Endothelial cell of umbilical vein (primary cell): ENCODE measurements around the gene HAVCR1.

Experiments used
- EZH2 ChIP-seq: IDR thresholded peaks from 2 replicates; pipeline ENCODE4 v1.6.1; 2012; ENCODE audit warnings: borderline replicate concordance, low read depth, mild to moderate bottlenecking, moderate library complexity, low read length, inconsistent platforms; ENCODE audit not compliant: severe bottlenecking
- GATA2 ChIP-seq: IDR thresholded peaks from 2 replicates; pipeline ENCODE4 v1.7.0; 2011; ENCODE audit warnings: low read depth, mild to moderate bottlenecking, moderate library complexity, mixed read lengths, low read length; ENCODE audit not compliant: insufficient read length, insufficient read depth
- JUN ChIP-seq: IDR thresholded peaks from 2 replicates; pipeline ENCODE4 v1.6.1; 2011; ENCODE audit warnings: borderline replicate concordance, low read depth; ENCODE audit not compliant: insufficient read length, insufficient read depth
- MAX ChIP-seq: IDR thresholded peaks from 2 replicates; pipeline ENCODE4 v1.6.1; 2011; ENCODE audit not compliant: insufficient read depth, insufficient read length
- MYC ChIP-seq: IDR thresholded peaks from one replicate; pipeline ENCODE4 v1.6.1; 2011; ENCODE audit warnings: mild to moderate bottlenecking, low read depth, low read length
- POLR2A ChIP-seq: IDR thresholded peaks from 2 replicates; pipeline ENCODE4 v1.6.1; 2012; ENCODE audit warnings: low read depth, mild to moderate bottlenecking, control low read depth, low read length
- POLR2AphosphoS5 ChIP-seq: IDR thresholded peaks from 2 replicates; pipeline ENCODE4 v1.6.1; 2012; ENCODE audit warnings: low read depth, mild to moderate bottlenecking, control low read depth, low read length, moderate library complexity; ENCODE audit not compliant: insufficient read depth
- TF ChIP-seq, protein P1 (sequence below), 2 donors: IDR thresholded peaks; 1 replicate in 1 of 2; 2 replicates in 1 of 2; pipeline ENCODE4 v1.5.1; 2011; ENCODE audit warnings: low read length in 2 of 2, mild to moderate bottlenecking in 2 of 2, moderate library complexity in 2 of 2, control low read depth in 1 of 2, inconsistent platforms in 1 of 2, low read depth in 1 of 2; ENCODE audit not compliant: insufficient read depth in 1 of 2; ENCODE audit errors: extremely low read depth in 1 of 2

DNA sequence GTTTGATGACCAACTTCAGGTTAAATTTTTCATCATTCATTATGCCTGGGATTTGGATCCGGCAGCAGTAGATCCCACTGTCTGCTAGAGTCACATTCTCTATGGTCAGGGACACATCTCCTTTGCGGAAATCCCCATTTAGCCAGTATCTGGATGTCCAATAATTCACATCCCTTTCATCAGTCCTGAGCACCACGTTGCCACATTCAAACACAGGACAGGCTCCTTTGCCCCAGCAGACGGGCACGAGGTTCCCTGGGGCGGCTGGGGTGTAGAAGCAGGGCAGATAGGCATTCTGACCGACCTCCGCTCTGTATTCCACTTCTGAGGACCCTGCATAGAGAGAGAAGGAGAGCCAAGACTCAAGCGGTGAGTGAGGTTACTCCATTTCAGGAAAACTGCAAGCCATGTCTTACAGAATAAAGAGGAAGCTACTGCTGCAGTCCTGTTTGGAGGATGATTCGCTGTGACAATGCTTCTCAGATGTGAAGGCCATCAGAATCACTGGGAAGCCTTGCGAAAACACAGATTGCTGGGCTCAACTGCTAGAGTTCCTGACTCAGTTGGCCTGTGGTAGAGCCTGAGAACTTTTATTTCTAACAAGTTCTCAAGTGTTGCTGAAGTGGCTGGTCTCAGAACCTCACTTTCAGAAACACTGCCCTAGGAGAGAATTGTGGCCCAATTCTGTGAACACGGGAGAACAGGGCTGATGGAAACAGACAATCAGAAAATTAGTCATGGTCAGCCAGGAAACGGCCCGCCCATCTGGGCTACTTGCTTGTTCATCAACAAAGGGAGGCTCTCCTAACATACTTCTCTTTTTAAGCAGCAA lies 47.9 kb upstream of the HAVCR1 start:
- TF ChIP-seq EZH2: no peak
- TF ChIP-seq, protein P1, sequence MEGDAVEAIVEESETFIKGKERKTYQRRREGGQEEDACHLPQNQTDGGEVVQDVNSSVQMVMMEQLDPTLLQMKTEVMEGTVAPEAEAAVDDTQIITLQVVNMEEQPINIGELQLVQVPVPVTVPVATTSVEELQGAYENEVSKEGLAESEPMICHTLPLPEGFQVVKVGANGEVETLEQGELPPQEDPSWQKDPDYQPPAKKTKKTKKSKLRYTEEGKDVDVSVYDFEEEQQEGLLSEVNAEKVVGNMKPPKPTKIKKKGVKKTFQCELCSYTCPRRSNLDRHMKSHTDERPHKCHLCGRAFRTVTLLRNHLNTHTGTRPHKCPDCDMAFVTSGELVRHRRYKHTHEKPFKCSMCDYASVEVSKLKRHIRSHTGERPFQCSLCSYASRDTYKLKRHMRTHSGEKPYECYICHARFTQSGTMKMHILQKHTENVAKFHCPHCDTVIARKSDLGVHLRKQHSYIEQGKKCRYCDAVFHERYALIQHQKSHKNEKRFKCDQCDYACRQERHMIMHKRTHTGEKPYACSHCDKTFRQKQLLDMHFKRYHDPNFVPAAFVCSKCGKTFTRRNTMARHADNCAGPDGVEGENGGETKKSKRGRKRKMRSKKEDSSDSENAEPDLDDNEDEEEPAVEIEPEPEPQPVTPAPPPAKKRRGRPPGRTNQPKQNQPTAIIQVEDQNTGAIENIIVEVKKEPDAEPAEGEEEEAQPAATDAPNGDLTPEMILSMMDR (IDR thresholded peaks at IDR 0.05; ENCODE audit: extremely low read depth in 1 of 2, insufficient read depth in 1 of 2, low read depth in 1 of 2, low read length in 2 of 2): no peak
- no peak for TF ChIP-seq POLR2AphosphoS5
- TF ChIP-seq POLR2A: no peak
- no peak for TF ChIP-seq MAX
- no peak for TF ChIP-seq GATA2
- TF ChIP-seq MYC: no peak
- no peak for TF ChIP-seq JUN
